H4 (cell line): ENCODE measurements around the gene INF2. TPM values are rescaled to one million over a fixed set of nuclear protein-coding genes. Genes with fewer than 3 reads are reported as not detected.
"Not testable (repeated sequence)": the region's sequence is repeated elsewhere in the genome, so short reads cannot be mapped to it uniquely, and the experiment has no call there.

Source experiments
- DNase-seq: peaks from one replicate; pipeline ENCODE4 v3.0.0-alpha.2; 2015; ENCODE audit warnings: low spot score
- total RNA-seq: library from RNA; depleted of rRNA; stranded (reverse); fragments of >200 nt; shearing (Covaris generic); gene quantifications from 2 replicates; pipeline ENCODE4 v1.2.3, GENCODE V29; 2014

Gene INF2
- total RNA-seq, 1 experiment from 2014 or later = 13.0 TPM

DNA sequence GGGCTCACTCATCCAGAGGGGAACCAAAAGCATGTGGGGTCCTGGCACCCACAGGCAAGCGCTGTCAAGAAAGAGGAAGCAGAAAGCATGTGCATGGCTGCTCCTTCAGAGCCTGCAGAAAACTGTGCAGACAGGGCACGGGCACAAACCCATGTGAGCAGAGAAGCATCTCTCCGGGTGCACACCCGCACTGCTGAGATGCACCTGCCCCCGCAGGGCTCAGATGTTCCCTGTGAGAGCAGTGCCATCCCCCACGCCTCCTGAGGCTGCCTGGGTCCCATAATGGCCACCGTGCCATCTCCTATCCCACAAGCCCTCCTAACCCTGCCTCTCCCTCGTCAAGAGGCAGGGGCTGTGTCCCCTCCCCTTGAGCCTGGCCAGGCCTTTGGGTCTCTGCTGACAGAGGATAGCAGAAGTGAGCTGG lies 32.3 kb upstream of the INF2 start:
- no peak for DNase-seq

DNA sequence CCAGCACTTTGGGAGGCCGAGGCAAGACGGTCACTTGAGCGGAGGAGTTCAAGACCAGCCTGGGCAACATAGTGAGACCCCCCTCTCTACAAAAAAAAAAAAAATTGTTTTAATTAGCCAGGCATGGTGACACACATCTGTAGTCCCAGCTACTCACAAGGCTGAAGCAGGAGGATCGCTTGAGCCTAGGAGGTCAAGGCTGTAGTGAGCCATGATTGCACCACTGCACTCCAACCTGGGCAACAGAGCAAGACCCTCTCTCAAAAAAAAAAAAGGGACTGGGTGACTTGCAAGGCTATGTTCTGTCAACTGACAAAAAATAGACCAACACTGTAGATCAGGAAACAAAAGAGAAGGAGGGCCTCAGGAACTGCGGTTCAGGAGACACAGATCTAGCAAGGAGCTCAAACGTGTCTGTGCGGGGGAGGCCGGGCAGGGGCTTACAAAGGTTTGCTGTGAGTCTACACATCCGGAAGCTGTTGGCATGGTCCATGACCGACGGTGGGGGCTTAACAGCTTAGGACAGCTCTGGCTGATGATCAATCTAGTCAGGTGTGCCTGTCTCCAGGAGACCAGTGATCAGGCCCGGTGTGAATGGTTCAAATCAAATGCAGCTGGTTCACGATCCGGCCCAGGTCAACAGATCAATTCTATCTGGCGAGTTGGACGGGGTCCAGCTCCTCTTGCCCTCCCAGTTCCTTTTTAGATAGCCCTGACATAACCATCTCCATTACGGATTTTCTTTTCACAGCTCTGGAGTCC lies 31.7 kb upstream of the INF2 start:
- no peak for DNase-seq

DNA sequence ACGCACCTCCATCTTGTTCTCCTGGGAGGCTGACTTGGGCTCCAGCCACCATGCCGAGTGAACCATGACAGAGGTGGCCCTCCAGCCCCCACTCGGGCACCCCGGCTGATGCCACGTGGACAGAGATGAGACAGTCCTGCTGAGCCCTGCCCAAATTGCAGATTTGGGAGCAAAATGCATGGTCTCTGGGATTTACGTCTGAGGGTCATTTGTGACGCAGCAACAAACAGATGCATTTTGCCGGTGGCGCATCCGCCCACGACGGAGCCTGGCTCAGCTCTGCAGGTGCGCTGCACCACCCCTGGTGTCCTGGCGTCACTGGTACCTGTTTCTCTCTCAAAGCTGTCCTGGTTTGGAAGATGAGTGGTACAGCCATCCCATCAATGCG lies 31.1 kb upstream of the INF2 start:
- no peak for DNase-seq

DNA sequence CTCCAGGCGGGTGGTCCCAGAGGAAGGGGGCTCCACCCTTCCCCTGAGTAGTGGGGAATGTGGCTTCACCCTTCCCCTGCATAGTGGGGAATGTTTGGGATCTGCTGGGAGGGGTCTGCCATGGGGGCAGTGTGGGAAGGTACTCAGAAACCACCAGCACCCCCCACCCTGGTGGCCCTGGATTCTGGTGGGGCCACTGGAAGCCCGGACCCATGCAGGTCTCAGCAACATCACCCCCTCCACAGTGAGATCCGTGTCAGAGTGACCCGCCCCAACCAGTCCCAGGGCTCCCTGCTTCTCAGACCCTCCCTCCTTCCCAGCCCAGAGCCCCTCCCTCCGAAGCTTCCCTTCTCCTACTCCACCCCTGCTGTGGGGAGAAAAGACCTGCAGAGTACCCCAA lies 30.3 kb upstream of the INF2 start:
- no peak for DNase-seq

DNA sequence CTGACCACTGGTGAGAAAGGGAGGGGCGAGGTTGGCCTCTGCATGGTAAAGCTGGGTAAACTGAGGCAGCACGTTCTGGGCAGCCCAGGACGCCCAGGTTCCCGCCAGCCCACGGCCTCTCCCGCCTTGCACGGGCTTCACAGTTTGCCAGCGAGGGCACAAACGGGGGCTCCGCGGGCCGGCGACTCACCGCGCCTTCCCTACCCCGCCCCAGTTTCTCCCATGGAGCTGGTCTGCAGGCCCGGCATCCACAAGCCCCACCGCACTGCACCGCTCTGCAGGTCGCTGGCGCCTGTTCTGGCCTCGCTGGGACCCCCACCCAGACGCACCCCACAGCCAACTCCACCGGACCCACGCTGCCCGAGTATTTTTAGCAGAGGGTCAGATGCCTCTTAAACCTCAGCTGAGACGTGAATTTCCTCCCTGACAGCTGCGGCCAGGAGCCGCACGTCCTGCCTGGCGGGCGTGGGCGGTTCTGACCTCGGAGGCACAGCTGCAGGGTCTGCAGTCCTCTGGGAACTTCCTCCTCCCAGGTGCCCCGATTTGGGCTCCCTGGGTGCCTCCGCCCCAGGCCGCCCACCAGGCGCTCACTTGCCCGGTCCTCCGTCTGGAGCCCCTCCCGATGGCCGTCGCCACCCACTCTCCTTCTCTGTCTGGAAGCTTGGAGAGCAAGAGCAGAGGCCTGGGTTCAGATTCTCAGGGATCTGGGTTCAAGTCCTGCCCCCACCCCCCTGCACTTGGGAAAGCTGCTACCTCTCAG lies 29.5 kb upstream of the INF2 start:
- DNase-seq = no peak

DNA sequence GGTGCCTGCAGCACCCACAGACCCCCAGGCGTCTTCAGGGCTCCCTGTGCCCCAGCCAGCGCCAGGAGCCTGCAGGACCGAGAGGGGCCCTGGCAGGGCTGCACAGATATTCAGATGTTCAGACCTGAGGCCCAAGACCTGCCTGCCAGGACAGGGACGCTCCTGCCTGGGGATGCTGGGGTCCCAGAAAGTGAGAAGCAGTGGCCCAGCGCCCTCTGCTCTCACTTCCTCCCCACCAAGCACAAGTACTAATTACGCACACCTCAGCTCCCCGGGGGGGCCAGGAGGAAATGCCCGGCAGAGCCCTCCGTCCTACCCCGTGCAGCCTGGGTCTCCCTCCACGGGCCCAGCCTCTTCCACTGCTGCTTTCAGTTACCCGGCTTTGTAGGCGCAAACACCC lies 28.8 kb upstream of the INF2 start:
- DNase-seq = no peak

DNA sequence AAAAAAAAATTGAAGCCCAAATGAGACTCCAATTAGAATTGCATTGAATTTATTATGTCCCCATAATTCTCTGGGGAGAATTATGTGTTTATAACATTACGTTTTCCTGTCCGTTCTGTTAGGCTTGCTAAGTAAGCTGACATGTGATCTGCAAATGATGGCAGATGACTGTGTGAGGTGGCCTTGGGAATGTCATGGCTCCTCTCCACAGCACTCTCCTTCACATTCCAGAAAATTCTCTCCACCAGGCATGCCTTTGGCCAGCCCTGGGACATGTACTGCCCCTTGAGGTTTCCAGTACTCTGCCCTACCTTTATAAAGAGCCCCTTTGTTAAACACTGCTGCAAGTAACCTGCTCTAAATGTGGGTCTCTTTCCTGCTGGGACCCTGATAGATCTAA lies 28.3 kb upstream of the INF2 start:
- no peak for DNase-seq

DNA sequence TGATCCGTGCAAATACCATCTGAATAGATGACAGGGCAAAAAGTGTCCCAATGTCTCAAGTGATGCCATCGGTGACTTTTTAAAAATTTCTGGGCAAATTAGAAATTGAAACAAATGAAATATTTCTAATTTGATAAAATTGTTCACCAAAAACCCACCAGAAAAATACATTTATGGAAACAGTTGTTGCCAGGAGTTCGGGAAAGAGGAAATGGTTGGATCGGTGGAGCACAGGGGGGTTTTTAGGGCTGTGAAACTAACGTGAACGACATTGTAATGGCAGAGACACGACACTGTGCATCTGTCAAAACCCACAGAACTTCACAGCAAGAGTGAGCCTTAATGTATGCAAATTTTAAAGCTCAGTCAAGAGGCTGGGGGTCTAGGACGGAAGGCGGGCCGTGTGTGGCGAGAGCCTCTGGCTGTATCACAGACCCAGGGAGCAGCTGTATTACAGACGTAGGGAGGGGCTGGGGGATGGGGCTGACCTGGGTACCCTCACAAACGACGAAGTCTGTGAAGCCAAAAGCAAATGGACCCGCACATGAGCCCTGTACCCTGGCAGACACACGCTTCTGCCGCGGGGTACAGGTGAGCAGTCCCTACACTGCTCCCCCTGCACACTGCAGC lies 27.8 kb upstream of the INF2 start:
- DNase-seq = not testable (repeated sequence)

DNA sequence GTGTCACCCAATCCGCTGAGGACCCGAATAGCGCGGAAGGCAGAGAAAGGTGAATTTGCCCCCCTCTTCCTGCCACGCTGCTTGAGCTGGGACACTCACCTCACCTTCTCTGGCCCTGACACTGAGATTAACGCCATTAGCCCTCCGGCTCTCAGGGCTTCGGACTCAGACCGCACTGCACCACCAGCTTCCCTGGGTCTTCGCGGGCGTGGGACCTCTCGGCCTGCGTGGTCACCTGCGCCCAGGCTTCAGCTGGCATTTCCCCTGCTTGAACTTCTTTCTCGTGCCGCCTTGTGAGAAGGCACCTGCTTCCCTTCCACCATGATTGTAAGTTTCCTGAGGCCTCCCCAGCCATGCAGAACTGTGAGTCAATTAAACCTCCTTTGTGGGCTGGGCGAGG lies 26.9 kb upstream of the INF2 start:
- DNase-seq = not testable (repeated sequence)

DNA sequence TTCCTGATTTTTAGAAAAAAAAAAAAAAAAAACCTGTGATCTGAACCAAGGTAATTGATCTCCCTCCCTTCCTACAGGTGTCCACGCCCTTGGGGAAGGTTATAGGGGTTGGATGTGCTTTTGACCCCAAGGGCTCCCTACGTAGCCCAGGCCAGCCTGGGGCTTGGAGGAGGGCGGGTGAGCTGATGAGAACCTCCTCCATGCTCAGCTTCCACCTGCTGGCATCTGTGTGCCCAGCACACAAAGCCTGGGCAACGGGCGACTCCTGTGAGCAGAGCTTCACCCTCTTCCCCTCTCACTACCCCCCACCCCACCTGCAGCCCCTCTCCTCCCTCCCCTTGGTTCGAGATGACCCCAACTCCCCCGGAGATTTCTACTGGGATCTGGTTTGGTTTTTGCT lies 25.3 kb upstream of the INF2 start:
- no peak for DNase-seq

DNA sequence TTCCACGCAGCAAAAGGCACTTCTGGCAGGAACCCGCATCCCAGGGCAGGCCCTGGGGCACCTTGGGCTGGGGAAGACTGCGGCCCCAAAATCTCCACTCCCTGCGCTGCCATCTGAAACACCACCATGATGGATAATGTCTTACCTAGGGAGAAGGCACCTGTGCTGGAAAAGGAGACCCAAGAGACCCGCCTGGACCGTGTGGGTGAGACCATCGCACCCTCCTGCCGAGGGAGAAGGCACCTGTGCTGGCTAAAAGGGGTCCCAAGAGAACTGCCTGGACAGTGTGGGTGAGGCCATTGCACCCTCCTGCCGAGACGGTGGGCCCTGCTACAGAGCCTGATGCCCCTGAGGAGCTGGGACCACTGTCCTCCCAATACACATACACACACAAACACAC lies 24.8 kb upstream of the INF2 start:
- no peak for DNase-seq

DNA sequence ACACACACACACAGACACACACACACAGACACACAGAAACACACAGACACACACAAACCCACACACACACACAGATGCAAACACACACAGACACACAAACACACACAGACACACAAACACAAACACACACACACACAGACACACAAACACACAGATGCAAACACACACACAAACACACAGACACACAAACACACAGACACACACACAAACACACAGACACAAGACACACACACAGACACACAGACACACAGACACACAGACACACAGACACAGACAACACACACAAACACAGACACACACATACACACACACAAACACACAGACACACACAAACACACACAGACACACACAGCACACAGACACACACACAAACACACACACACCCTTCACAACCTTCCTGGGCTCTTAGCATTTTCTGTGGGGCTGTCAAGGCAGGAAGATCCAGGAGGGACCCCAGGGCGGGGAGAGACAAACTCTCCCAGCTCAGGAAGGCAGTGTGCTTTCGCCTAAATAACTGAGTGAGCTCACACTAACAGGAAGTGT lies 24.2 kb upstream of the INF2 start:
- no peak for DNase-seq

DNA sequence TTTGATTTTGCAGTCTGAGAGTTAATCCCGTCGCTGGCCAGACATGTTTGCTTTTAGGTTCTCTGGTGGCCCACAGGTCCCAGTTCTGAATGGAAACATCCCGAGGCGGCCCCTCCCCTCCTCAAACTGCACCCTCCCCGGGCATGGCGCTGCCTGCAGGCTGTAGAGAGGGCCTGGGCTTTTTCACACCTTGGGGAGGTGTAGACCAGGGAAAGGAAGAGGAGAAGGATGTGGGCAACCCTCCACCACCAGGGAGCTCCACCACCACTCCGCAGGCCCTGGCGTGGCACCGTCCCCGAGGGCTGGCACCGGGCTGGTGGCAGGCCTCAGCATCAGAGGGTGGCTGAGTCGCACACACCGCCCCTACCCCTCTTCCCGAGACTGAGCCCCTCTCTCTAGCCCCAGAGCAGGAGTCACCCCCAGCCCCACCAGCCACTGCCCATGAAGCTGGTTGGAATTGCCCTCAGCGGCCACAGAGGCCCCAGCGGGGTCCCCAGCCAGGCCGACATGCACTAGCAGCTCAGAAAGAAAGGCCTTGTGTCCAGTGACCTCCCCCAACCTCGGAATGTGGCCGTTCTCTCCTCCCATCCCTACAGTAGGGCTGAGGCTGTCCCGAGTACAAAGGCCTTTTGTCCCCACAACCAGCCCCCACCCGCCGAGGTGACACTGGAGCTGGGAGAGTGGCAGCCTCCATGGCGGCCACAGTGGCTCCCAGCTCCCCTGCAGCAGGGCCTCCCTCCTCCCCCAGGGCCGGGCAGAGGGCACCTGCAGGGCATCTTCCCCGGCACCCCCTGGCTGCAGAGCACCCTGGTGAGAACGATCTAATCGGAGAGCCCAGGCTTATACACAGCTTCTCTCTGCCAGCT lies 23.5 kb upstream of the INF2 start:
- DNase-seq = peak; percentile 69

DNA sequence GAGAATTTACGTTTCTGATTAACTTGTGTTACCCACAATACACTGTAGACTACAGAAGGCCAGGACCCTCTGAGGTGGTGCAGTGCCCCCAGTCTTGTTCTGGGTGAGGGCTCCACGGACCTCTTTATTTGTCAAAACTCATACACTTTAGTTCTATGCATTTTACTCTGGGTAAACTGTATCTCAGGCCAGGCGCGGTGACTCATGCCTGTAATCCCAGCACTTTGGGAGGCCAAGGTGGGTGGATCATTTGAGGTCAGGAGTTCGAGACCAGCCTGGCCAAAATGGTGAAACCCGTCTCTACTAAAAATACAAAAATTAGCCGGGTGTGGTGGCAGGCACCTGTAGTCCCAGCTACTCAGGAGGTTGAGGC lies 22.9 kb upstream of the INF2 start:
- DNase-seq = not testable (repeated sequence)

DNA sequence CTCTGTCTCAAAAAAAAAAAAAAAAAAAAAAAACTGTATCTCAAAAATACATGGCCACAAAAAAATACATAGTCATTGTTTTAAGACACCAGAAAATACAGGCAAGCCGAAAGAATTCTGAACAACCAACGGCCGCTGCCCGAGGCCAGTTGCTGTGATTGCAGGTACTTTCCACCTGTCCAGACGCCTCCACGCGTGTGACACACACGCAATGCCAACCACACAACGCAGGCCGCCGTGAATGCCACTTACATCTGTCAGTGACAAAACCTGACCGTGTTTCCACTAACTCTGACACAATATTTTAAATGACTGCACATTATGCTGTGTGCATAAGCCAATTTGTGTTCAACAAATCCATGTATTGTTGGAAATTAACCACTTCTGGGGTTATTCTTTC lies 22.4 kb upstream of the INF2 start:
- no peak for DNase-seq

DNA sequence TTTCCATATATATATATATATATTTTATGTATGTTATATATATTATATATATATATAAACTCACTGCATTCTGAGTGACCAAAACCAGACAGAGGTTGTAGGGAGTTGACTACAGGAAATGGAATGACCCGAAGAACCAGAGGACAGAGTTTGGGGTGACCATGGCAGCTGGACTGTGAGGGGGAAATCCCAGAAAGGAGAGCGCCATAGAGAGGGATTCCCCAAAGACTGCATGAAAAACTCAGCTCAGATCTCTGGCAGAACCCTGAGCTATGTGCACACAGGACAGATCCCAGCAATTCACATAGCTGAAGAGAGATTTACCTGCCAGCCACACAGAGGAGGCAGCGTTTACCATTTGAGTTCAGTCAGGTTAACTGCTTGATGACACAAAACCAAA lies 19.7 kb upstream of the INF2 start:
- DNase-seq = no peak

DNA sequence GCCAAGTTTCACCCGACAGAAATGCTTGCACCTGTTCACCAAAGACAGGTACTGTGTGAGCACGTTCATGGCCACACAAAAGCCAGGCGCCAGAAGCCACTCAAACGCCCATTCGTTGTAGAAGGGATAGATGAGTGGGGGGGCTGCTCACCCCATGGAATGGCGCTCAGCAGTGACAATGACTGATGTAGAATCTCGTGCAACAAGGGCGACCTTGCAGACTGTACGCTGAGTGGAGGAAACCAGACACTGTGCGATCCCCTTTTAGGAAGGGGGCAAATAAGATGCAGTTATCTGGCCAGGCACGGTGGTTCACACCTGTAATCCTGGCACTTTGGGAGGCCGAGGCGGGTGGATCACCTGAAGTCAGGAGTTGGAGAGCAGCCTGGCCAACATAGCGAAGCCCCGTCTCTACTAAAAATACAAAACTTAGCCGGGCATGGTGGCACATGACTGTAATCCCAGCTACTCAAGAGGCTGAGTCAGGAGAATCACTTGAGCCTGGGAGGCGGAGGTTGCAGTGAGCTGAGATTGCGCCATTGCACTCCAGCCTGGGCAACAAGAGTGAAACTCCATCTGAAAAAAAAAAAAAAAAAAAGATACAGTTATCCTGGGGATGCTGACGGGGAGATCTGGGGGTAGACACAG lies 18.0 kb upstream of the INF2 start:
- not testable (repeated sequence) for DNase-seq

DNA sequence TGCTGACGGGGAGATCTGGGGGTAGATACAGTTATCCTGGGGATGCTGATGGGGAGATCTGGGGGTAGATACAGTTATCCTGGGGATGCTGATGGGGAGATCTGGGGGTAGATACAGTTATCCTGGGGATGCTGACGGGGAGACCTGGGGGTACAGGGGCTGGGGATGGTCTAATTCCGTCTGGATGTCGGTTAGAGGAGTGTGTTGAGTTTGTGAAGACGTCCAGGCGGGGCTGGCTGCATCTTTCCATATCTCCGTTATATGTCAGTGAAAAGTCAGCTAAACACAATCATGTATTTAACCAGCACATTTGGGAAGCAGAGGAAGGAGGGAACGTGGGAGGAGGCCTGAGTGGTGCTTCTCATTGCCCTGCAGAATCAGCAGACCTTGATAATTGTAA lies 17.3 kb upstream of the INF2 start:
- DNase-seq = not testable (repeated sequence)

DNA sequence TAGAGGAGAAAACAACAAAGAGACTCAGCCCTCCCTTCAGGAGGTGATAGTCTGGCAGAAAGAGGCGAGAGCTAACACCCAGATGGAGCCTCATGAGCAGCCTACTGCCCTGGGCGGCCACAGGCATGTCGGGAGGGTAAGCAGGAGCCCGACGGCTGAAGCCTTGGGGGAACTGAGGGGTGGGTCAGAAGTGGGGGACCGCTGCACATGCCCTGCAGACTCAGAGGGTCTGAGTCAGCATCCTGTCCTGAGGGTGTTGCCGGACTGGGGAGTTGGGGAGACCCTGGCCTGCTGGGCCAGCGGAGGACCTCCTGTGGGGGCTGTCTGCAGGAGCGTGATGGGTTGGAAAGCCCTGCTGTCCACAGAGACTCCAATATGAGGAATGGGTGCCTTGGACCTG lies 15.9 kb upstream of the INF2 start:
- no peak for DNase-seq

DNA sequence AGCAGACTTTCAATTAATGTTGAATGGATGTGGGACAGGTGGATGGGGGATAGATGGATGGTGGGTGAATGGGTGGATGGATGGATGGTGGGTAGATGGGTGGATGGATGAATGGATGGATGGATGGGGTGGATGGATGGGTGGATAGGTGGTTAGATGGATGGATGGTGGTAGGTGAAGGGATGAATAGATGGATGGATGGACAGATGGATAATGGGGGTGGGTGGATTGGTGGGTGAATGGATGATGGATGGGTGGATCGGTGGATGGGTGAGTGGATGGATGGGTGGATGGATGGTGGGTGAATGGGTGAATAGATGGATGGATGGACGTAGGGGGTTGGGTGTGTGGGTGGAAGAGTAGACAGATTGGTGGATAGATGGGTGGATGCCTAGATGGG lies 14.0 kb upstream of the INF2 start:
- DNase-seq = no peak

DNA sequence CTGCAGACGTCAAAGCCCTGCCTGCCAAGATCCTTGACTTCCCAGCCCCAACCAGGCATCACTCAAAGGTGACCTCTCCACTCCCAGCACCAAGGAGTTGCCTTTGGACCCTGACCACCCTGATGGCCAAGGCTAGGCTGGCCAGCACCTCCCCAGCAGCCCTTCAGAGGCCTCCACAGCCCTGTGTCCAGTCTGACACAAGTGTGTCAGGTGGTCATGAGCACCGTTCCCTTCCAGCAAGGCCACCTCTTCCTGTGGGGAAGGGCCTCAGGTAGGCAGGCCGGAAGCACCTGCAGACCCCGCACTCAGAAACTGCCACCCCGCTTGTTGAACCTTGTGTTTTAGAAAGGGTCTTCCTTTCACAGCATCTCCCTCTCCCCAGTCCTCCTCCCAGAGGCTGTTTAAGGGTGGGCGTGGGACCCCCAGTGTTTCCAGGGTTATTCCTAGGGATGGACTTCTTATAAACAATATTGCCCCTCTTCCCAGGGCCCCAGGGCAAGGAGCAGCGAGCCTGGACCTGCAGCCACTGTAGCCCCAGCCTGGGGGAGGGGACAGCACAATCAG lies 13.2 kb upstream of the INF2 start:
- DNase-seq = no peak
